RWPE2 (cell line): ENCODE data around the gene LDLRAD3.

Experiments
- ATAC-seq: fragments of 200-7000 bp; cut with Tn5 transposase; 3 replicates; pipeline ENCODE4 v1.9.1; 2021; ENCODE audit warnings: low read depth
- DNase-seq: peaks from one replicate; pipeline ENCODE4 v3.0.0-alpha.2; 2020; ENCODE audit warnings: low spot score
- H3K27ac ChIP-seq: fragments of 450-650 bp; 2 replicates; pipeline ENCODE4 v1.5.1; 2017; ENCODE audit warnings: mild to moderate bottlenecking; ENCODE audit not compliant: poor library complexity, severe bottlenecking
- H3K27me3 ChIP-seq: fragments of 250-450 bp; sonication (Bioruptor Pico); 2 replicates; pipeline ENCODE4 v1.5.1; 2021; ENCODE audit warnings: mild to moderate bottlenecking, moderate library complexity; ENCODE audit not compliant: insufficient read depth, poor library complexity, severe bottlenecking
- H3K36me3 ChIP-seq: fragments of 250-450 bp; sonication (Bioruptor Pico); 2 replicates; pipeline ENCODE4 v1.5.1; 2020; ENCODE audit warnings: low read depth, mild to moderate bottlenecking, moderate library complexity
- H3K4me1 ChIP-seq: fragments of 250-450 bp; sonication (Bioruptor Pico); 2 replicates; pipeline ENCODE4 v1.5.1; 2021; ENCODE audit warnings: mild to moderate bottlenecking, moderate library complexity; ENCODE audit not compliant: insufficient read depth, poor library complexity, severe bottlenecking
- H3K4me3 ChIP-seq: fragments of 250-450 bp; sonication (Bioruptor Pico); 2 replicates; pipeline ENCODE4 v1.5.1; 2021; ENCODE audit warnings: mild to moderate bottlenecking, moderate library complexity; ENCODE audit not compliant: severe bottlenecking
- H3K9me3 ChIP-seq: fragments of 250-450 bp; sonication (Bioruptor Pico); 2 replicates; pipeline ENCODE4 v1.5.1; 2021; ENCODE audit warnings: mild to moderate bottlenecking, moderate library complexity; ENCODE audit not compliant: severe bottlenecking
- CTCF ChIP-seq: fragments of 450-650 bp; IDR thresholded peaks from one replicate; pipeline ENCODE4 v1.5.1; 2017; ENCODE audit warnings: mild to moderate bottlenecking, moderate library complexity; ENCODE audit not compliant: poor library complexity, severe bottlenecking

The LDLRAD3 gene

GRCh38 chr11:36162006-36162882, 218.4 kb downstream of the LDLRAD3 start:
- no peaks in the 10 kb centered on the region for H3K9me3 ChIP-seq
- H3K4me3 ChIP-seq, result no peak overlapping the region
- ATAC-seq (no peak), DNase-seq (no peak)
- H3K4me1 ChIP-seq, result peaks cover 2% of the 10 kb centered on the region
- no peaks in the 10 kb centered on the region for H3K36me3 ChIP-seq
- H3K27me3 ChIP-seq, result no peaks in the 10 kb centered on the region
- no peak for TF ChIP-seq CTCF
- no peak overlapping the region for H3K27ac ChIP-seq

- no peaks in the 10 kb centered on the region for H3K4me1 ChIP-seq
- no peak for ATAC-seq
- H3K36me3 ChIP-seq, result no peaks in the 10 kb centered on the region
- H3K27me3 ChIP-seq, result no peaks in the 10 kb centered on the region
- DNase-seq, result no peak
- no peak overlapping the region for H3K4me3 ChIP-seq
- H3K27ac ChIP-seq, result no peak overlapping the region
- no peaks in the 10 kb centered on the region for H3K9me3 ChIP-seq
- no peak for TF ChIP-seq CTCF
These were observed 219.1 kb downstream of the LDLRAD3 start for GRCh38 chr11:36162883-36163434.

GRCh38 chr11:36164506-36165250, 220.8 kb downstream of the LDLRAD3 start:
- Histone ChIP-seq H3K4me1 (no peaks in the 10 kb centered on the region), H3K27ac (no peak overlapping the region), H3K4me3 (no peak overlapping the region), H3K27me3 (no peaks in the 10 kb centered on the region), H3K36me3 (no peaks in the 10 kb centered on the region), H3K9me3 (no peaks in the 10 kb centered on the region)
- ATAC-seq, result peak; percentile 88
- no peak for TF ChIP-seq CTCF
- no peak for DNase-seq

- Histone ChIP-seq H3K27me3 (no peaks in the 10 kb centered on the region), H3K9me3 (no peaks in the 10 kb centered on the region), H3K27ac (no peak overlapping the region), H3K4me3 (no peak overlapping the region), H3K36me3 (no peaks in the 10 kb centered on the region), H3K4me1 (no peaks in the 10 kb centered on the region)
- no peak for TF ChIP-seq CTCF
- DNase-seq (no peak), ATAC-seq (no peak)
These were observed 221.9 kb downstream of the LDLRAD3 start for GRCh38 chr11:36165621-36166397.
